PFSK-1 (cell line): ENCODE results near the gene CALHM4.

Experiments
- POLR2AphosphoS5 ChIP-seq: IDR thresholded peaks from 2 replicates; pipeline ENCODE4 v1.6.1; 2012; ENCODE audit warnings: low read depth, mild to moderate bottlenecking, control low read depth, low read length, moderate library complexity
- REST ChIP-seq, 2 experiments: IDR thresholded peaks; 2 replicates each; pipeline versions ENCODE4 v1.6.1 to v1.8.0; 2011 to 2012; ENCODE audit warnings: low read depth in 2 of 2, low read length in 2 of 2, control low read depth in 1 of 2, inconsistent platforms in 1 of 2, mild to moderate bottlenecking in 1 of 2, moderate library complexity in 1 of 2; ENCODE audit not compliant: insufficient read depth in 1 of 2
- SIN3A ChIP-seq: IDR thresholded peaks from 2 replicates; pipeline ENCODE4 v1.6.1; 2012; ENCODE audit warnings: mild to moderate bottlenecking, low read length, moderate library complexity, borderline replicate concordance; ENCODE audit not compliant: insufficient read depth
- TAF1 ChIP-seq: IDR thresholded peaks from 2 replicates; pipeline ENCODE4 v1.6.1; 2012; ENCODE audit warnings: low read length, control low read depth, borderline replicate concordance; ENCODE audit not compliant: insufficient read depth

- TF ChIP-seq SIN3A (no peak), TAF1 (no peak), REST (IDR thresholded peaks at IDR 0.05; ENCODE audit: insufficient read depth in 1 of 2, low read depth in 2 of 2, low read length in 2 of 2) (no peak), POLR2AphosphoS5 (no peak)
Measured at GRCh38 chr6:116562019-116562403, 8.5 kb downstream of the CALHM4 start.
